OCI-LY7 (cell line): Measurements from ENCODE around the gene SLC9A9. TPM values are rescaled to one million over a fixed set of nuclear protein-coding genes. Genes with fewer than 3 reads are reported as not detected.

ENCODE experiments used
- BruUV-seq: library from RNA; stranded (reverse); fragments of 400-500 nt; replicated peaks from 2 replicates; lab custom pipeline; 2021; lab: Mats Ljungman, UMichigan
- CTCF ChIA-PET: fragments of 300-600 bp; sonication (Branson Sonifier 250); formaldehyde crosslinking; loops from one replicate; lab custom pipeline; 2022; ENCODE audit warnings: antibody characterized with exemption; ENCODE audit not compliant: unreplicated experiment; lab: Charles Lee
- POLR2A ChIA-PET: fragments of 300-600 bp; sonication (Branson Sonifier 250); formaldehyde crosslinking; loops from one replicate; lab custom pipeline; 2022; ENCODE audit warnings: antibody characterized with exemption; lab: Charles Lee
- DNase-seq: peaks from one replicate; pipeline ENCODE4 v3.0.0-alpha.2; 2015; ENCODE audit warnings: low spot score
- H2AFZ ChIP-seq: fragments of 200-600 bp; sonication (generic), shearing (Covaris generic); 2 replicates; pipeline ENCODE4 v1.6.1; 2014; ENCODE audit warnings: mild to moderate bottlenecking, antibody characterized with exemption, low read length, moderate library complexity
- H3K27ac ChIP-seq: fragments of 200-600 bp; sonication (generic); 2 replicates; pipeline ENCODE4 v1.5.1; 2014; ENCODE audit warnings: mixed run types, low read depth, mild to moderate bottlenecking, moderate library complexity, low read length, inconsistent platforms; ENCODE audit not compliant: poor library complexity, severe bottlenecking
- H3K36me3 ChIP-seq: fragments of 200-600 bp; sonication (generic); 2 replicates; pipeline ENCODE4 v1.6.1; 2014; ENCODE audit warnings: mild to moderate bottlenecking, antibody characterized with exemption, low read length, moderate library complexity, mixed read lengths; ENCODE audit not compliant: insufficient read depth
- H3K4me1 ChIP-seq: fragments of 200-600 bp; sonication (generic); 2 replicates; pipeline ENCODE4 v1.5.1; 2014; ENCODE audit warnings: mild to moderate bottlenecking, low read length; ENCODE audit not compliant: insufficient read depth, poor library complexity, severe bottlenecking
- H3K4me2 ChIP-seq: fragments of 200-600 bp; sonication (generic); 2 replicates; pipeline ENCODE4 v1.6.1; 2014; ENCODE audit warnings: mild to moderate bottlenecking, low read length
- H3K4me3 ChIP-seq: fragments of 200-600 bp; sonication (generic); 2 replicates; pipeline ENCODE4 v1.5.1; 2014; ENCODE audit warnings: mild to moderate bottlenecking, low read depth, low read length; ENCODE audit not compliant: poor library complexity, severe bottlenecking
- H3K79me2 ChIP-seq: fragments of 200-600 bp; sonication (generic); 2 replicates; pipeline ENCODE4 v1.6.1; 2016; ENCODE audit warnings: low read depth, mild to moderate bottlenecking, low read length, moderate library complexity, mixed read lengths; ENCODE audit not compliant: insufficient read depth
- H3K9me2 ChIP-seq: fragments of 200-600 bp; sonication (generic); 2 replicates; pipeline ENCODE4 v1.6.1; 2016; ENCODE audit warnings: mild to moderate bottlenecking, low read length, mixed read lengths; ENCODE audit not compliant: insufficient read depth
- H3K9me3 ChIP-seq: fragments of 200-600 bp; sonication (generic); 2 replicates; pipeline ENCODE4 v1.6.1; 2014; ENCODE audit warnings: mild to moderate bottlenecking, mixed run types, low read length, mixed read lengths
- H4K20me1 ChIP-seq: fragments of 200-600 bp; sonication (generic); 2 replicates; pipeline ENCODE4 v1.6.1; 2014; ENCODE audit warnings: mild to moderate bottlenecking, antibody characterized with exemption, low read length, moderate library complexity, mixed read lengths; ENCODE audit not compliant: insufficient read depth
- EZH2phosphoT487 ChIP-seq: fragments of 200-600 bp; sonication (generic); IDR thresholded peaks from 2 replicates; pipeline ENCODE4 v1.6.1; 2018; ENCODE audit warnings: low read depth, borderline replicate concordance, mild to moderate bottlenecking, mixed run types, antibody characterized with exemption, low read length, moderate library complexity, mixed read lengths
- intact Hi-C: fragments of 100-400 bp; cut with micrococcal nuclease; formaldehyde crosslinking; loops from one replicate; pipeline ENCODE4 v1.10.0; 2022; ENCODE audit not compliant: unreplicated experiment
- total RNA-seq, 2 experiments: library from RNA; depleted of rRNA in 1 of 2; stranded (reverse); fragments of >200 nt in 1 of 2; shearing (Covaris generic) in 1 of 2; gene quantifications; 2 replicates each; pipeline ENCODE4 v1.2.3, GENCODE V29; 2014 to 2022
- TF ChIP-seq, protein P1 (sequence below): fragments of 200-600 bp; sonication (generic); conservative IDR thresholded peaks from 2 replicates; pipeline ENCODE4 v1.5.1; 2014; ENCODE audit warnings: mild to moderate bottlenecking, antibody characterized with exemption, low read length, moderate library complexity, mixed read lengths

SLC9A9 gene
- total RNA-seq, 2 experiments from 2014 or later: 9.3 to 14.8 TPM

DNA sequence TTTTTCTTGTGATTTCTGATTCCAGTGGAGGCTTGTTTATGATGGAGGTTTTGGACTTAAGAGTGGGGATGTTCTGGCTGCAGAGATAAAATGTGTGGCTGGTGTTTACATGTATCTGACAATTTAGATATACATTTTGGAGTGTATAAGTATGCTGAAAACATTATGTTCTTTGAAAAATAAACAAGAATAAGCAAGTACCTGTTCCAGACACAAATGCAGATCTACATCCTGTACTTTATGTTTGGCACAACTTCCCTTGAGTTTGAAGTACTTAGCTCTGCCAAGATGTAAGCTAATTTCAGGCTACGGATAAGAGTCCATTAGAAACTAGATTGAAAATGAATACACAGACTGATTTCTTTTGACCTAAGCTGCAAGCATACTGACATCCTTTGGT lies 451.5 kb downstream of the SLC9A9 start:
- no peaks in the 10 kb centered on the region for H3K79me2 ChIP-seq
- BruUV-seq: no TSS peak
- intact Hi-C loops: no loop called here
- CTCF ChIA-PET: no interaction called here
- TF ChIP-seq EZH2phosphoT487: no peak
- TF ChIP-seq, protein P1, sequence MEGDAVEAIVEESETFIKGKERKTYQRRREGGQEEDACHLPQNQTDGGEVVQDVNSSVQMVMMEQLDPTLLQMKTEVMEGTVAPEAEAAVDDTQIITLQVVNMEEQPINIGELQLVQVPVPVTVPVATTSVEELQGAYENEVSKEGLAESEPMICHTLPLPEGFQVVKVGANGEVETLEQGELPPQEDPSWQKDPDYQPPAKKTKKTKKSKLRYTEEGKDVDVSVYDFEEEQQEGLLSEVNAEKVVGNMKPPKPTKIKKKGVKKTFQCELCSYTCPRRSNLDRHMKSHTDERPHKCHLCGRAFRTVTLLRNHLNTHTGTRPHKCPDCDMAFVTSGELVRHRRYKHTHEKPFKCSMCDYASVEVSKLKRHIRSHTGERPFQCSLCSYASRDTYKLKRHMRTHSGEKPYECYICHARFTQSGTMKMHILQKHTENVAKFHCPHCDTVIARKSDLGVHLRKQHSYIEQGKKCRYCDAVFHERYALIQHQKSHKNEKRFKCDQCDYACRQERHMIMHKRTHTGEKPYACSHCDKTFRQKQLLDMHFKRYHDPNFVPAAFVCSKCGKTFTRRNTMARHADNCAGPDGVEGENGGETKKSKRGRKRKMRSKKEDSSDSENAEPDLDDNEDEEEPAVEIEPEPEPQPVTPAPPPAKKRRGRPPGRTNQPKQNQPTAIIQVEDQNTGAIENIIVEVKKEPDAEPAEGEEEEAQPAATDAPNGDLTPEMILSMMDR: no peak
- H3K9me3 ChIP-seq: no peaks in the 10 kb centered on the region
- no peak overlapping the region for H3K4me2 ChIP-seq
- no peaks in the 10 kb centered on the region for H4K20me1 ChIP-seq
- no peaks in the 10 kb centered on the region for H3K4me1 ChIP-seq
- no peaks in the 10 kb centered on the region for H3K9me2 ChIP-seq
- no peaks in the 10 kb centered on the region for H3K36me3 ChIP-seq
- H3K27ac ChIP-seq: no peak overlapping the region
- DNase-seq: no peak
- POLR2A ChIA-PET: interaction anchor here (0.6 to 0.7 kb wide), 2 partner anchors 18 to 260 kb away, joined by 3 read pairs; no protein-coding TSS in a partner anchor
- no peak overlapping the region for H3K4me3 ChIP-seq
- H2AFZ ChIP-seq: no peak overlapping the region

DNA sequence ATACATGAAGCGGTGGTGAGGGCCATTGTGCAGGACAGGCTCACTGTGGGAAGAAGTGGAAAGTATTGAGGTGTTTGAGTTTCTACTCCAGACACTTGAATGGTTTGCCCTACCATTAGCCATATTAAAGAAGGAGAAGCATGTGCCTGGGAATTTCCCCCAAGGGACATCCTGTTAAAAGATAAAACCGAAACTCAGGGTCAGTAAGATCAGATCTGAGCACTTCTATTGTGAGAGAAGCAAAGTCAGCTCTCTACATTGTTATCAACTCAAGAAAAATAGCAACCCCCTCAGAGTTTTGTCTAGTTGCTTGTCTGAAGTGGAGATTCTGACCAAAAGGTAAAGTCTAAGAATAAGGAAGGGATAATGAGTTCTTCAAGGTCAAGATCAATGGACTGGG lies 458.9 kb downstream of the SLC9A9 start:
- H3K36me3 ChIP-seq: no peaks in the 10 kb centered on the region
- H3K9me3 ChIP-seq: no peaks in the 10 kb centered on the region
- H3K27ac ChIP-seq: no peak overlapping the region
- DNase-seq: no peak
- intact Hi-C loops: no loop called here
- no peak overlapping the region for H3K4me3 ChIP-seq
- ChIA-PET POLR2A (interaction anchor here (0.7 kb wide), 1 partner anchor 154 kb away, joined by 3 read pairs; no protein-coding TSS in a partner anchor), CTCF (no interaction called here)
- H3K4me1 ChIP-seq: no peaks in the 10 kb centered on the region
- BruUV-seq: no TSS peak
- H3K9me2 ChIP-seq: no peaks in the 10 kb centered on the region
- H2AFZ ChIP-seq: no peak overlapping the region
- no peaks in the 10 kb centered on the region for H4K20me1 ChIP-seq
- no peaks in the 10 kb centered on the region for H3K79me2 ChIP-seq
- H3K4me2 ChIP-seq: no peak overlapping the region
- TF ChIP-seq EZH2phosphoT487: no peak

DNA sequence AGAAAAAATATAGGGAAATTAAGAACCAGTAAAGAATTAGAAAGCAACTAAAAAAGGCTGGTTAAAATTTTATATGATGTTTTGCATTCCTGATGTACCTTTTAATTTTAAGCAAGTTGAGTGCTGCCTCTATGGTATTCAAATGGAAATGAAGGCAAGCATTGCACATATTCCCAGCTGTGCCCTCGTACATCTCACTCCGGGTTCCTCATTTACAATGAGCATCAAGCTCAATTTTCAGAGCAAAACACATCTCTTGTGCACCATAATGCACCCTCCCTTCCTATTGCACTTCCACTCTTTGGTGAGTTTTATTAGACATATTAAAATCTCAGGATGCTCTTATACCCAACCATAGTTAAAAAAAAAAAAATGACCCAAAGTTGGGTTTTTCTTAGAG lies 460.8 kb downstream of the SLC9A9 start:
- Histone ChIP-seq H3K27ac (no peak overlapping the region), H3K9me2 (no peaks in the 10 kb centered on the region), H3K4me2 (no peak overlapping the region), H3K4me1 (no peaks in the 10 kb centered on the region), H2AFZ (no peak overlapping the region), H3K79me2 (no peaks in the 10 kb centered on the region), H3K9me3 (no peaks in the 10 kb centered on the region), H3K36me3 (no peaks in the 10 kb centered on the region), H3K4me3 (no peak overlapping the region), H4K20me1 (no peaks in the 10 kb centered on the region)
- POLR2A ChIA-PET: no interaction called here
- CTCF ChIA-PET: no interaction called here
- no TSS peak for BruUV-seq
- TF ChIP-seq EZH2phosphoT487: no peak
- no peak for DNase-seq
- intact Hi-C loops: no loop called here
